HG03460 (cell line): Measurements from ENCODE around the gene MTCL1.
A peak's percentile ranks its signal among the peaks of the same experiment; 100 is the strongest.
"Not testable (repeated sequence)": the region's sequence is repeated elsewhere in the genome, so short reads cannot be mapped to it uniquely, and the experiment has no call there.

Experiments used
- ATAC-seq: cut with Tn5 transposase; IDR thresholded peaks from one replicate; pipeline ENCODE4 v1.9.1; 2021; ENCODE audit not compliant: unreplicated experiment

Gene MTCL1

DNA sequence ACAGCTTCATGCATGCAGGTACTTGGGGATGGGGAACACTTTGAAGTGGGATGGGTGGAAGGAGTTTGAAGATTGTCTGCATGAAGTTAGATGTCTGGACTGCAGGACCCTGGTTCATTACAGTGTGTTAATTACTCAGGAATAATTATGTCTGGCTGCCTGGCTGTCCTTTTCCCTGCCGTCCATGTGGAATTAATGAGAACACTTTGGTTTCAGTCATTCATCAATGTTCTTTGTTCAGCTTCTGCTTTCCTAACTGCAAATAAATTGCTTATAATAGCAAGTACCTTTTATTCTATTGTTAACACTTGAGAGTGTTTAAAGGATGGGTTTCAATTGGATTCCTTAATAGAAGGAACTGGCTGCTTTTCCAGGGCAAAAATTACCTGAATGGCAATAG lies 35.8 kb downstream of the MTCL1 start:
- no peak for ATAC-seq

- ATAC-seq: no peak
Measured at GRCh38 chr18:8741532-8741931, 36.2 kb downstream of the MTCL1 start.

GRCh38 chr18:8742387-8743361 lies 37.3 kb downstream of the MTCL1 start:
- no peak for ATAC-seq

- ATAC-seq: no peak
Measured at GRCh38 chr18:8744038-8744437, 38.7 kb downstream of the MTCL1 start.

- ATAC-seq: no peak
Measured at GRCh38 chr18:8744656-8745055, 39.3 kb downstream of the MTCL1 start.

DNA sequence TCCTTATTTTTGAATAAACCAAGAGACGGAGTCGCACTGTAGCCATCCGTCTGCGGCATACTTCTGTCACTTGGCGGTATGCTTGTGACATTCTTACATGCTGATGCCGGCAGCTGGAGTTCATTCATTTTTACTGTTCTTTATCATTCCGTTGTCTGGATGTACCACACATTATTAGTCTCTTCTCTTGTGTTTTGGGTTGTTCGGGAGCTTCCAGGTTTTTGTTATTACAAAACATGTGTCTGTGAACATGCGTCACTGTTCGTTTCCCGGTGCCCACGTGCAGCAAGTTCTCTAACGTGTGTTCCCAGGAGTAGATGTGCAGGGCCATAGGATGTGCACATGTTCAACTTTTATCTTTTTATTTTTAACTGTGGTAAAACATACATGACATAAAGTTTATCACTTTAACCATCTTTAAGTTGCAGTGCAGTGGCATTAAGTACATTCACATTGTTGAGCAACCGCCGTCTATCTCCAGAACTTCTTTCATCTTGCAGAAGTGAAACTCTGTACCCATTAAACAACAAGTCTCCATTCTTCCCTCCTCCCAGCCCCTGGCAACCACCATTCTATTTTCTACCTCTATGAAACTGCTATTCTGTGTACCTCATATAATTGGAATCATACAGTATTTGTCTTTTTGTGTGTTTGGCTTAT lies 40.1 kb downstream of the MTCL1 start:
- ATAC-seq: no peak

DNA sequence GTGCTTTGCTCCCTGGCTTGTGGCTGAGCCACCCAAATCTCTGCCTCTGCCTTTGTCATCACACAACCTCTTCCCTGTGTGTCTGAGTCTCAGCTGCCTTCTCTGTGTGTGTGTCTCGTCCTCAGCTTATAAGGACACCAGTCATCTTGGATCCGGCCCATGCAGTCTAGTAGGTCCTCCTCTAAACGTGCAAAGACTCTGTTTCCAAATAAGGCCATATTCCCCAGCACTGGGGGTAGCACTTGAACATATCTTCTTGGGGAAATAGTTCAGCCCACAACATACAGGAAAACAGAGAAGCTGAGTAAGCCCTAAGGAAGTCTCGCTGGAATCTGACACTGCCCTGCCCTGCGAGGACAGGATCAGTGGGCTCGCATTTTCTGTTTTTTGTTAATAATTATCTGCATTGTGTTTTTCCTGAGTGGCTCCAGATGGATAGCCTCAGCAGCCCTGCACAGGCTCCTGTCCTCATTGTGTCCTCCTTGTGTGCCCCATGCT lies 42.1 kb downstream of the MTCL1 start:
- no peak for ATAC-seq

DNA sequence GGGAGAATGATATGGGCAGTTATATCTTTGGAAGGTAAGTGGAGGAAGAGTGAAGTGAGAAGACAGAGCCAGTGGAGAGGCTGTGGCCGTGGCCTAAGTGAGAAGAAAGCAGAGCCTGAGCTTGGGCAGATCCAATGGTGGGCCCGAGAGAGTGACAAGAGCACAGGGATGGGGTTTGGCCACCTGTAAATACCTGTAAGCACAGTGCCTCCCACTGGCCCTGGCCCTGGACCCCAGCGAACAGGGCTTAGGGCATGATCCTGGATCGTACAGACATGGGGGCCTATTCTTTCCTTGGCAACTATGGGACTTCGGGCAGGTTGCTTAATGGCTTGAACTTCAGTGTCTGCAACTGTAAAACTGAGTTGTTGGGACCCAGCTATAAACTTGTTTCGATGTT lies 44.1 kb downstream of the MTCL1 start:
- ATAC-seq: no peak

- no peak for ATAC-seq
Measured at GRCh38 chr18:8750954-8751415, 45.6 kb downstream of the MTCL1 start.

- ATAC-seq: no peak
Measured at GRCh38 chr18:8751692-8752091, 46.3 kb downstream of the MTCL1 start.

- ATAC-seq: no peak
Measured at GRCh38 chr18:8752329-8752728, 47.0 kb downstream of the MTCL1 start.

DNA sequence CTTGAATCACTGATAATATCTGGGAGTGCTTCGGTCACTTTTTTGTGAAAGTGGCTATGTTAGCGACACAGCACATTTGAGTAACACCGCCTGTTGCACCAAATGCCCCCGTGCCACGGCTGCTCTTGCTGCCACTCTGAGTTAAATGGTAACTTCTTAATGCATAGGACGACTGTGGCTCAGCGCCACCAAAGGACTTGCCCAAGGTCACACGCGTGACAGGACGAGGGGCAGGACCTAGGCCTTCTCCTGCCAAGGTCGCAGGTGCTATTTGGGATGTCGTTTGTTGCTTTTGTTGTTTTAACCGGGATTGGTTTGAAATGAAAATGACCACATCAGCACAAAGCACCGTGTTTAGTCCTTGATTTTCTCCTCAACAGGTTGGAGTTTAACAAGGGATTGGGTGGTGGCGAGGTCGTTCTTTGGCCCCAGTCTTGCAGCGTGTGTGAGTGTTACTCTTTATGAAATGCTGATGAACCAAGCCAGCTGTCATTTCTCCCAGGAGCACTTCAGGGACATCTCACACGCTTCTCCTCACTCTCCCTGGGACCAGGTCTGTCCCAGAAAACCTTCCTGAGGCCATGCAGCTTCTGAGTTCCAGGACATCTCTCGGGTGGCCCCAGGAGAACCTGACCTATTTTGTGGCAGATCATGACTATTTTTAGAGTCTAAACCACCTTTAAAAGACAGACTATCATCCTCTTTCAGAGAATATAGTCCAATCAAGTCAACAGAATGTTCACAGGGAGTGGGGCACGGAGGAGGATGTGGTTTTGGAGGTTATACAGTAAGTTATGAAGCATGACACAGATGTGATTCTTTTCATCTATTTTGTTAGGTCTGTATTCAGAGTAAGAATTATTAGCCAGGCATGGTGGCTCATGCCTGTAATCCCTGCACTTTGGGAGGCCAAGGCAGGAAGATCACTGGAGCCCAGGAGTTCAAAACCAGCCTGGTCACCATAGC lies 49.9 kb downstream of the MTCL1 start:
- peak; percentile 74 for ATAC-seq

- no peak for ATAC-seq
Measured at GRCh38 chr18:8756571-8756970, 51.2 kb downstream of the MTCL1 start.

DNA sequence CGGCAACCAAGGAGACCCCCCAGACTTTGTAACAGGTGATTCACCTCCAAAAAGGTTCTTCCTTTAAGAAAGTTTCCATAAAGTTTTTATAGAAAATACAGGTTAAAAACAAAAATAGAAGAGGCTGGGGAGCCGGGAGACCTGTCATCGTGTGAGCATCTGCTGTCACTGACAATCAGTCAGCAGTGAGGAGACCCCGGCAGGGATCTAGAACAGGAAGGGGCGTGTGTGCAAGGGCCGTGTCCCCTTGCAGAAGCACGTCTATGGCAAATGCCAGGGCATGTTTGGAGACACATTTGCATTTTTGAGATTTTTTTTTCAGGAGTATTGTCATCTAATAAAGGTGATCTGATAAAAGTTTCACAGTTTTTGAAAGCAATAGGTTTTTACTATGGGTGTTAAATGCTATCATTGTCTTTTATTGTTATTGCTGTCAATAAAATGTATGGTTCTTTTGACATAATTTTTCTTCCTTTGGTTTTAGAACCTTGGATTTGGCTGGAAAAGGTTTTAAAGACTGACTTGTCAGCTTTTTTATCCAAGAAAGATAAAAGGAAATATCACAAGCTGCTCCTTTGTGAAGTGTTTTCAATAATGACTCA lies 52.1 kb downstream of the MTCL1 start:
- ATAC-seq: no peak

- no peak for ATAC-seq
Measured at GRCh38 chr18:8758466-8758865, 53.1 kb downstream of the MTCL1 start.

- ATAC-seq: no peak
Measured at GRCh38 chr18:8760984-8761383, 55.6 kb downstream of the MTCL1 start.

DNA sequence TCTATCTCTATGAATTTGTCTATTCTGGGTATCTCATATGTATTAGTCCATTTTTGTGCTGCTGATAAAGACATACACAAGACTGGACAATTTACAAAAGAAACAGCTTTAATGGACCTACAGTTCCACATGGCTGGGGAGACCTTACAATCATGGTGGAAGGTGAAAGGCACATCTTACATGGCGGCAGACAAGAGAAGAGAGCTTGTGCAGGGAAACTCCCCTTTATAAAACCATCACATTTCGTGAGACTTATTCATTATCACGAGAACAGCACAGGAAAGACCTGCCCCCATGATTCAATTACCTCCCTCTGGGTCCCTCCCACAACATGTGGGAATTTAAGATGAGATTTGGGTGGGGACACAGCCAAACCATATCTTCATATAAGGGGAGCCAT lies 56.2 kb downstream of the MTCL1 start:
- not testable (repeated sequence) for ATAC-seq

GRCh38 chr18:8762968-8763367 lies 57.6 kb downstream of the MTCL1 start:
- ATAC-seq: no peak

GRCh38 chr18:8763611-8764010 lies 58.3 kb downstream of the MTCL1 start:
- ATAC-seq: no peak

- no peak for ATAC-seq
Measured at GRCh38 chr18:8765783-8766463, 60.6 kb downstream of the MTCL1 start.
